H1 (cell line): ENCODE results near the gene GRIA1.

Experiments
- BRCA1 ChIP-seq: IDR thresholded peaks from 2 replicates; pipeline ENCODE4 v1.6.1; 2012; ENCODE audit warnings: low read depth, low read length, improper control_type of control experiment
- CTCF ChIP-seq, 3 experiments: IDR thresholded peaks; 1 replicate in 2 of 3; 2 replicates in 1 of 3; pipeline versions ENCODE4 v1.5.1 to v1.6.1; 2011; ENCODE audit warnings: low read length in 3 of 3, mild to moderate bottlenecking in 3 of 3, inconsistent platforms in 2 of 3, low read depth in 1 of 3, moderate library complexity in 1 of 3; ENCODE audit not compliant: insufficient read depth in 1 of 3; ENCODE audit errors: control extremely low read depth in 1 of 3
- EZH2 ChIP-seq: fragments of 200-600 bp; sonication (generic); IDR thresholded peaks from 2 replicates; pipeline ENCODE4 v1.7.1; 2012; ENCODE audit warnings: low read depth, mild to moderate bottlenecking, moderate library complexity, low read length, inconsistent platforms; ENCODE audit not compliant: severe bottlenecking
- POLR2A ChIP-seq, 2 experiments: IDR thresholded peaks; 1 replicate in 1 of 2; 2 replicates in 1 of 2; pipeline ENCODE4 v1.6.1; 2011; ENCODE audit warnings: low read depth in 2 of 2, low read length in 2 of 2, mild to moderate bottlenecking in 2 of 2; ENCODE audit errors: control extremely low read depth in 1 of 2
- POU5F1 ChIP-seq: IDR thresholded peaks from 2 replicates; pipeline ENCODE4 v1.6.1; 2011; ENCODE audit warnings: low read depth, mild to moderate bottlenecking, low read length, moderate library complexity
- SIN3A ChIP-seq, 2 experiments: IDR thresholded peaks in 1 of 2; conservative IDR thresholded peaks in 1 of 2; 2 replicates each; pipeline ENCODE4 v1.6.1; 2011 to 2012; ENCODE audit warnings: low read length in 2 of 2, improper control_type of control experiment in 1 of 2, low read depth in 1 of 2, mild to moderate bottlenecking in 1 of 2
- SIRT6 ChIP-seq: IDR thresholded peaks from one replicate; pipeline ENCODE4 v1.7.1; 2012; ENCODE audit warnings: low read length, inconsistent platforms
- TAF1 ChIP-seq: IDR thresholded peaks from 2 replicates; pipeline ENCODE4 v1.6.1; 2011; ENCODE audit warnings: mild to moderate bottlenecking, low read depth, low read length
- TEAD4 ChIP-seq: IDR thresholded peaks from 2 replicates; pipeline ENCODE4 v1.6.1; 2012; ENCODE audit warnings: low read depth, low read length, inconsistent platforms, mixed read lengths
- TF ChIP-seq, protein P1 (sequence below): IDR thresholded peaks from 2 replicates; pipeline ENCODE4 v1.6.1; 2011; ENCODE audit warnings: low read depth, mild to moderate bottlenecking, low read length; ENCODE audit not compliant: insufficient read depth

DNA sequence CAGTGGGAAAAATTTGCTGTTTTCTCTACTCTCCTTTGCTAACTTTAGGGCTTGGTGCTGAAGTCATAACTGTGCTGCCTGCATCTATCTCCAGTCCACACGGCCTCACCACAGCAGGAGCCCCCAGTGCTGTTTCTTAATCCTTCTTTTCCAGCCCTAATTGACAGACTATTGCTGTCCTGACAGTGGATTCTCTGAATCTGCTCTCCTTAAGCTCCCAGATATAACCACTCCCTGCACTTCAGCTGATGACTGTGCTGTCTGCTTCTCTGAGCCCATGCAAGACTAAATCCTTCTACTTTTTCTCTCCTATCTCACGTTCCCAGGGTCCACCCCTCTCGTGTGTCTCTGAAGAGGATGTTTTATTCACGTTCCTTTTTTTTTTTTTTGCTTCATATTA is 19.7 kb upstream of the GRIA1 start:
- TF ChIP-seq SIN3A (conservative IDR thresholded peaks at IDR 0.05 in 1 of 2, IDR thresholded peaks at IDR 0.05 in 1 of 2; ENCODE audit: low read depth in 1 of 2, low read length in 2 of 2) (no peak), SIRT6 (no peak), CTCF (IDR thresholded peaks at IDR 0.05; ENCODE audit: control extremely low read depth in 1 of 3, insufficient read depth in 1 of 3, low read depth in 1 of 3, low read length in 3 of 3) (no peak), POLR2A (IDR thresholded peaks at IDR 0.05; ENCODE audit: control extremely low read depth in 1 of 2, low read depth in 2 of 2, low read length in 2 of 2) (no peak), EZH2 (no peak), TEAD4 (no peak), POU5F1 (no peak), TAF1 (no peak), BRCA1 (no peak)
- TF ChIP-seq, protein P1, sequence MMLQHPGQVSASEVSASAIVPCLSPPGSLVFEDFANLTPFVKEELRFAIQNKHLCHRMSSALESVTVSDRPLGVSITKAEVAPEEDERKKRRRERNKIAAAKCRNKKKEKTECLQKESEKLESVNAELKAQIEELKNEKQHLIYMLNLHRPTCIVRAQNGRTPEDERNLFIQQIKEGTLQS: no peak
